ENCODE measurements around the gene THUMPD1. TPM values are rescaled to one million over a fixed set of nuclear protein-coding genes. Genes with fewer than 3 reads are reported as not detected.
"Not testable (repeated sequence)": the region's sequence is repeated elsewhere in the genome, so short reads cannot be mapped to it uniquely, and the experiment has no call there.

THUMPD1 gene
- polyA plus RNA-seq, 1 experiment, result 12.5 TPM

DNA sequence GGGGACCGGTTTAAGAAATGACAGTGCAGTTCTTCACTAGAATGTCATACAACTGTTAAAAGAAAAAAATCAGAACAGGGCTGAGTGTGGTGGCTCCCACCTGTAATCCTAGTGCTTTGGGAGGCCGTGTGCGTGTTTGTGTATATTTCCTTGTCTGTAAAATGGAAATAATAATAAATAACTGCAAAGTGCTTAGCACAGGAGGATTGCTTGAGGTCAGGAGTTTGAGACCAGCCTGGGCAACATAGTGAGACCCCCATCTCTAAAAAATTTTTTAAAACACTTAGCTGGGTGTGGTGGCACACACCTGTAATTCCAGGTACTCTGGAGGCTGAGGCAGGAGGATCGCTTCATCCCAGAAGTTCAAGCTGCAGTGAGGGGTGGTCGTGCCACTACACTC is 24.7 kb upstream of the THUMPD1 start:
- no peaks in the 10 kb centered on the region for H3K36me3 ChIP-seq (ENCODE audit: control insufficient read depth, insufficient read depth, low read length)
- TF ChIP-seq, protein P1, sequence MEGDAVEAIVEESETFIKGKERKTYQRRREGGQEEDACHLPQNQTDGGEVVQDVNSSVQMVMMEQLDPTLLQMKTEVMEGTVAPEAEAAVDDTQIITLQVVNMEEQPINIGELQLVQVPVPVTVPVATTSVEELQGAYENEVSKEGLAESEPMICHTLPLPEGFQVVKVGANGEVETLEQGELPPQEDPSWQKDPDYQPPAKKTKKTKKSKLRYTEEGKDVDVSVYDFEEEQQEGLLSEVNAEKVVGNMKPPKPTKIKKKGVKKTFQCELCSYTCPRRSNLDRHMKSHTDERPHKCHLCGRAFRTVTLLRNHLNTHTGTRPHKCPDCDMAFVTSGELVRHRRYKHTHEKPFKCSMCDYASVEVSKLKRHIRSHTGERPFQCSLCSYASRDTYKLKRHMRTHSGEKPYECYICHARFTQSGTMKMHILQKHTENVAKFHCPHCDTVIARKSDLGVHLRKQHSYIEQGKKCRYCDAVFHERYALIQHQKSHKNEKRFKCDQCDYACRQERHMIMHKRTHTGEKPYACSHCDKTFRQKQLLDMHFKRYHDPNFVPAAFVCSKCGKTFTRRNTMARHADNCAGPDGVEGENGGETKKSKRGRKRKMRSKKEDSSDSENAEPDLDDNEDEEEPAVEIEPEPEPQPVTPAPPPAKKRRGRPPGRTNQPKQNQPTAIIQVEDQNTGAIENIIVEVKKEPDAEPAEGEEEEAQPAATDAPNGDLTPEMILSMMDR (IDR thresholded peaks at IDR 0.05; ENCODE audit: insufficient read depth, low read depth, low read length), result no peak
- H3K4me3 ChIP-seq (ENCODE audit: low read depth, low read length), result no peak overlapping the region
- no peak for DNase-seq (ENCODE audit: low read depth)
- CTCF ChIA-PET, result interaction anchor here (1.4 kb wide), 1 partner anchor 9 kb away, joined by 4 read pairs; no protein-coding TSS in a partner anchor
- no peaks in the 10 kb centered on the region; the same call in 1 of the 2 replicates for H3K27me3 ChIP-seq (ENCODE audit: control insufficient read depth, insufficient read depth, low read length)
- POLR2A ChIA-PET, result no interaction called here

DNA sequence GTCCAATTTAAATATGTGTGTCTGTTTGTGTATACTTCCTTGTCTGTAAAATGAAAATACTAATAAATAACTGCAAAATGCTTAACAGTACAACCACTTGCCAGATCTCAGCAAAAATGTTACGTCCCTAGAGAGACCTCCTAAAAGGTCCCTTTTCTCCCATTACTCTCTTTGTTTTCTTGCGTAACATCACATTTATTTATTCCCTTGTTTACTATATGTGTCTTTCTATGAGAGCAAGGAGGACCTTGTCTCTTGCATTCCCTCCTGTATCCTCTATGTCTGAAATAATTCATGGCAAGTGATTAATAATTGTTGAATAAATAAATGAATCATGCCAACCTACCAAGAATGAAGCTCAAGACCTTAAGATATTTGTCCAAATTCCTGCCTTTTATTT is 24.1 kb upstream of the THUMPD1 start:
- no peak for DNase-seq (ENCODE audit: low read depth)
- Histone ChIP-seq H3K4me3 (ENCODE audit: low read depth, low read length) (no peak overlapping the region), H3K27me3 (ENCODE audit: control insufficient read depth, insufficient read depth, low read length) (no peaks in the 10 kb centered on the region; the same call in 1 of the 2 replicates), H3K36me3 (ENCODE audit: control insufficient read depth, insufficient read depth, low read length) (no peaks in the 10 kb centered on the region)
- ChIA-PET CTCF (interaction anchor here (1.4 kb wide), 1 partner anchor 9 kb away, joined by 4 read pairs; no protein-coding TSS in a partner anchor), POLR2A (no interaction called here)
- TF ChIP-seq, protein P1 (IDR thresholded peaks at IDR 0.05; ENCODE audit: insufficient read depth, low read depth, low read length), result no peak

DNA sequence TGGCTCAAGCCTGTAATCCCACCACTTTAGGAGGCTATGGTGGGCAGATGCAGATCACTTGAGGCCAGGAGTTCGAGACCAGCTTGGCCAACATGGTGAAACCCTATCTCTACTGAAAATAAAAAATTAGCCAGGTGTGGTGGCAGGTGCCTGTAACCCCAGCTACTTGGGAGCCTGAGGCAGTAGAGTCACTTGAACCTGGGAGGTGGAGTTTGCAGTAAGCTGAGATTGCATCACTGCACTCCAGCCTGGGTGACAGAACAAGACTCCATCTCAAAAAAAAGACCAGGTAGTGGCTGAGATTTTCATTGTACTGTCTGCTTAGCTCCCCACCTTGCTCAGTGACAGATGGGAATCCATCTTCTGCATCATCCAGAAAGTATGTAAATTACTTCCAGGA is 22.8 kb upstream of the THUMPD1 start:
- DNase-seq (ENCODE audit: low read depth); H3K36me3 ChIP-seq (ENCODE audit: control insufficient read depth, insufficient read depth, low read length); H3K27me3 ChIP-seq (ENCODE audit: control insufficient read depth, insufficient read depth, low read length); H3K4me3 ChIP-seq (ENCODE audit: low read depth, low read length); POLR2A ChIA-PET: not testable (repeated sequence)
- CTCF ChIA-PET, result interaction anchor here (2.0 kb wide), 1 partner anchor 10 kb away, joined by 12 read pairs; no protein-coding TSS in a partner anchor

DNA sequence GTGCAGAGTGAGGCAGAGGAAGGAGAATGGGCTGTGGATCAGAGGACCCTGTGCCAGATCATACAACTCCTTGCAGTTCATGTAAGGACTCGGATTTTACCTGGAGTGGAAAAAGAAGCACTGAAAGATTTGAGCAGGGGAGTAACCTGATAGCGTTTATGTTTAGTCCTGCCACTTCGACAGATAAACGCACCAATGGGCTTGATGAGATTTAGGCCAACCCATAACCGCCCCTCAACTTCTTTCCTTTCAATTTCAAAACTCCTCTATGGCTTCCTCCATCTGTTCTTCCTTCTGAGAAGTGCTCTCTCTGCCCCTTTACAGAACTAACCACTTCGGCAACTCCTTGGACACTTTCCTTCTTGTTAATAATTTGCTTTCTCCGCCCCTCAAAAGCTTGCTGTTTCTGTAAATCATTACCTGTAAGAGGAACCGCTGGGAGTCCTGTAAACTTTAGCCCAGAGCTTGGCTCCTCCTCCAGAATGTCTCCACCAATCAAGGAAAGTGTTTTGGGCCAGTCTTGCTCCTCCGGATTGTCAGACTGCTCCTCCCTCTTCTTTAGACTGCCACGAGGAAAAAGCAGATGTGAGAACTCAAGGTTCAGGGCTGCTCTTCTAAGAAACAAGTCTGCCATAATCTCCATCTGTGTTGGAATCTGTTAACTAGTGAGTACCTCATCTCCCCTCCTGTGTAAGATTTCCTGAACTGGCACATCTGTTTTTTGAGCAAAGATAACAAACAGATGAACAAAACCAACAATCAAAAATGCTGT is 22.0 kb upstream of the THUMPD1 start, which contains the start of gene ACSM3:
TSS of gene ACSM3 (plus strand) at position 554 of the 772 bp plus-strand sequence. CDS start 6,021 bp downstream, outside the sequence.
- Histone ChIP-seq H3K4me3 (ENCODE audit: low read depth, low read length) (peak within 1 kb of the TSS; percentile 45), H3K27me3 (ENCODE audit: control insufficient read depth, insufficient read depth, low read length) (no peaks in the 10 kb centered on the region; the same call in 1 of the 2 replicates), H3K36me3 (ENCODE audit: control insufficient read depth, insufficient read depth, low read length) (no peaks in the 10 kb centered on the region)
- TF ChIP-seq, protein P1 (IDR thresholded peaks at IDR 0.05; ENCODE audit: insufficient read depth, low read depth, low read length), result no peak
- POLR2A ChIA-PET, result no interaction called here
- CTCF ChIA-PET, result interaction anchor here (2.0 kb wide), 1 partner anchor 11 kb away, joined by 12 read pairs; no protein-coding TSS in a partner anchor
- DNase-seq (ENCODE audit: low read depth), result peak; percentile 47

DNA sequence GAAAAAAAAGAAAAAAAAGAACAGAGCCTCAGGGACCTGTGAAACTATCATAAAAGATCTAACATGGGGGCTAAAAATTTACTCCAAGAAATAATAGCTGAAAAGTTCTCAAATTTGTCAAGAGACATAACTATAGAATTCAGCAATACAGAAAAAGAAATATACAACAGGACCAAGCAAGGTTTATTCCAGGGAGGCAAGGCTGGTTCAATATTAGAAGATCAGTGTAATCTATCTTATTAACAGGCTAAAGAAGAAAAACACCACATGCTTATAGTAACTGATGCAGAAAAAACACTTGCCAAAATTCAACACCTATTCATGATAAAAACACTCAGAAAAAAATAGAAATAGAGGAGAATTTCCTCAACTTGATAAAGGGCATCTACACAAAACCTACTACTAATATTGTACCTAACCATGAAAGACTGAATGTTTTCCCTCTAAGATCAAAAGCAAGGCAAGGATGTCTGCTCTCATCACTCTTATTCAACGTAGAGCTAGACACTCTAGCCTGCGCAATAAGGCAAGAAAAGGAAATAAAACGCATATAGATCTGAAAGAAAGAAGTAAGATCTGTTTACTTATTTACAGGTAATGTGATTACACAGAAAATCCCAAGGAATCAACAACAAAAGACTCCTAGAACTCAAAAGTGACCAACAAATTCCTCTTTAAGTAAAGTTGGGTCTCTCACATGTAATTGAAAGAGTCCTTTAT is 20.9 kb upstream of the THUMPD1 start:
- no peak overlapping the region for H3K4me3 ChIP-seq (ENCODE audit: low read depth, low read length)
- ChIA-PET CTCF (no interaction called here), POLR2A (no interaction called here)
- DNase-seq (ENCODE audit: low read depth), result no peak
- H3K36me3 ChIP-seq (ENCODE audit: control insufficient read depth, insufficient read depth, low read length), result no peaks in the 10 kb centered on the region
- H3K27me3 ChIP-seq (ENCODE audit: control insufficient read depth, insufficient read depth, low read length), result no peaks in the 10 kb centered on the region
- TF ChIP-seq, protein P1 (IDR thresholded peaks at IDR 0.05; ENCODE audit: insufficient read depth, low read depth, low read length), result no peak

Measured in BJ (cell line).